NB4 (cell line): Measurements from ENCODE around the gene POC1A.
A peak's percentile ranks its signal among the peaks of the same experiment; 100 is the strongest.

Experiments used
- DNase-seq: peaks from one replicate; pipeline ENCODE4 v3.0.0; 2010; ENCODE audit warnings: low read depth
- H3K4me3 ChIP-seq: one replicate; pipeline ENCODE4 v1.5.1; 2011; ENCODE audit warnings: mild to moderate bottlenecking, low read depth, low read length, moderate library complexity
- CTCF ChIP-seq: IDR thresholded peaks from one replicate; pipeline ENCODE4 v1.5.1; 2012; ENCODE audit warnings: low read depth, low read length
- MAX ChIP-seq: IDR thresholded peaks from 2 replicates; pipeline ENCODE4 v1.6.1; 2011; ENCODE audit warnings: low read depth, low read length
- MYC ChIP-seq: IDR thresholded peaks from 2 replicates; pipeline ENCODE4 v1.6.1; 2011; ENCODE audit warnings: low read depth, low read length
- POLR2A ChIP-seq: IDR thresholded peaks from 2 replicates; pipeline ENCODE4 v1.6.1; 2011; ENCODE audit warnings: mild to moderate bottlenecking; ENCODE audit not compliant: insufficient read length; ENCODE audit errors: extremely low read depth

The POC1A gene

GRCh38 chr3:52062505-52062904, 91.7 kb downstream of the POC1A start:
- H3K4me3 ChIP-seq, result no peak overlapping the region
- TF ChIP-seq MYC (no peak), POLR2A (no peak), CTCF (no peak), MAX (no peak)
- DNase-seq, result peak; percentile 50

- no peak for DNase-seq
- TF ChIP-seq MYC (no peak), CTCF (no peak)
- no peak overlapping the region for H3K4me3 ChIP-seq
Observed at GRCh38 chr3:52061121-52061910, 92.9 kb downstream of the POC1A start.

GRCh38 chr3:52059781-52060180, 94.4 kb downstream of the POC1A start:
- TF ChIP-seq MYC (no peak), CTCF (no peak), MAX (no peak)
- no peak for DNase-seq
- no peak overlapping the region for H3K4me3 ChIP-seq

- peak; percentile 47 for DNase-seq
- TF ChIP-seq POLR2A (no peak), CTCF (no peak), MYC (no peak), MAX (no peak)
- H3K4me3 ChIP-seq, result no peak overlapping the region
Observed at GRCh38 chr3:52057812-52058495, 96.3 kb downstream of the POC1A start.

GRCh38 chr3:52056968-52057811, 97.0 kb downstream of the POC1A start:
- peak; percentile 98 for DNase-seq
- peak overlapping the region; percentile 72 for H3K4me3 ChIP-seq
- TF ChIP-seq MAX (peak; percentile 99), POLR2A (peak; percentile 29), CTCF (no peak), MYC (peak; percentile 85)
